Smooth muscle cell (in vitro differentiated cells): ENCODE data around the gene PTPMT1. TPM values are rescaled to one million over a fixed set of nuclear protein-coding genes. Genes with fewer than 3 reads are reported as not detected.
"Not testable (repeated sequence)": the region's sequence is repeated elsewhere in the genome, so short reads cannot be mapped to it uniquely, and the experiment has no call there.

Experiments
- DNase-seq: peaks from one replicate; lab custom pipeline; 2025; ENCODE audit not compliant: unreplicated experiment; lab: John Stamatoyannopoulos, UW
- H2AFZ ChIP-seq: fragments of 200-600 bp; sonication (generic); 2 replicates; pipeline ENCODE4 v1.6.0; 2016; ENCODE audit warnings: antibody characterized with exemption, low read depth, mild to moderate bottlenecking
- H3F3A ChIP-seq: fragments of 200-600 bp; sonication (generic); 2 replicates; pipeline ENCODE4 v1.6.0; 2017; ENCODE audit warnings: antibody characterized with exemption, low read depth
- H3K27ac ChIP-seq: fragments of 200-600 bp; sonication (generic); 2 replicates; pipeline ENCODE4 v1.5.1; 2016; ENCODE audit warnings: low read depth, mild to moderate bottlenecking
- H3K27me3 ChIP-seq: fragments of 200-600 bp; sonication (generic); 2 replicates; pipeline ENCODE4 v1.6.1; 2016; ENCODE audit warnings: low read depth, mild to moderate bottlenecking
- H3K36me3 ChIP-seq: fragments of 200-600 bp; sonication (generic); 2 replicates; pipeline ENCODE4 v1.5.1; 2016; ENCODE audit warnings: low read depth
- H3K4me1 ChIP-seq: fragments of 200-600 bp; sonication (generic); 2 replicates; pipeline ENCODE4 v1.5.1; 2016; ENCODE audit warnings: low read depth
- H3K4me2 ChIP-seq: fragments of 200-600 bp; sonication (generic); 2 replicates; pipeline ENCODE4 v1.6.0; 2016; ENCODE audit warnings: mild to moderate bottlenecking
- H3K4me3 ChIP-seq: fragments of 200-600 bp; sonication (generic); 2 replicates; pipeline ENCODE4 v1.5.1; 2016; ENCODE audit warnings: mild to moderate bottlenecking
- H3K79me2 ChIP-seq: fragments of 200-600 bp; sonication (generic); 2 replicates; pipeline ENCODE4 v1.6.0; 2016; ENCODE audit warnings: low read depth, mild to moderate bottlenecking
- H3K9ac ChIP-seq: fragments of 200-600 bp; sonication (generic); 2 replicates; pipeline ENCODE4 v1.6.0; 2016; ENCODE audit warnings: low read depth
- H3K9me3 ChIP-seq: fragments of 200-600 bp; sonication (generic); replicated peaks from 2 replicates; pipeline ENCODE4 v1.5.1; 2016; ENCODE audit warnings: low read depth
- H4K20me1 ChIP-seq: fragments of 200-600 bp; sonication (generic); 2 replicates; pipeline ENCODE4 v1.6.0; 2016; ENCODE audit warnings: low read depth
- WGBS: methylation state at CpG from one replicate; pipeline ENCODE4 v1.1.7; 2016; ENCODE audit warnings: low lambda C conversion rate; 5-methylcytosine and 5-hydroxymethylcytosine counted together
- polyA plus RNA-seq: library from polyadenylated mRNA; unstranded; fragments of >200 nt; fragmentation: Nextera tagmentation; extraction: Ambion mirVana; gene quantifications from 2 replicates; pipeline ENCODE4 v1.2.1, GENCODE V29; 2016
- total RNA-seq: library from RNA; depleted of rRNA; stranded (reverse); fragments of >200 nt; gene quantifications from 2 replicates; pipeline ENCODE4 v1.2.3, GENCODE V29; 2014
- TF ChIP-seq, protein P1 (sequence below): fragments of 200-600 bp; sonication (generic); IDR thresholded peaks from 2 replicates; pipeline ENCODE4 v1.5.1; 2017; ENCODE audit warnings: borderline replicate concordance, mild to moderate bottlenecking, antibody characterized with exemption; ENCODE audit not compliant: insufficient read depth, poor library complexity, severe bottlenecking

The PTPMT1 gene
- total and polyA plus RNA-seq, 2 experiments from 2014 or later = 75.5 to 152 TPM

DNA sequence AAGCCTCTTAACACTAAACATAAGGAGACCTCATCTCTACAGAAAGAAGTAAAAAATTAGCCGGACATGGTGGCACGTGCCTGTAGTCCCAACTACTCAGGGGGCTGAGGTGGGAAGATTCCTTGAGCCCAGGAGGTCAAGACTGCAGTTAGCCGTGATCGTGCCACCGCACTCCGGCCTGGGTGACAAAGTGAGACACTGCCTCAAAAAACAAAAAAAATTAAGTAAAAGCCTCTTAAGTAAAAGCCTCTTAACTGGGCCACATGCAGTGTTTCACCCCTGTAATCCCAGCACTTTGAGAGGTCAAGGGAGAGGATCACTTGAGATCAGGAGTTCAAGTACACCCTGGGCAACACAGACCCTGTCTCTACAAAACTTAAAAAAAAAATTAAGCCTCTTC, 38.2 kb upstream of the PTPMT1 start:
- no peaks in the 10 kb centered on the region for H3K36me3 ChIP-seq
- WGBS = 93% methylated on average over 6 of the region's 6 CpGs
- no peak for DNase-seq
- H3K27ac ChIP-seq = no peak overlapping the region
- peaks cover 28% of the 10 kb centered on the region for H3K4me1 ChIP-seq
- H2AFZ ChIP-seq = no peak overlapping the region
- peaks cover 29% of the 10 kb centered on the region for H3F3A ChIP-seq
- peaks cover 96% of the 10 kb centered on the region for H3K79me2 ChIP-seq
- TF ChIP-seq, protein P1, sequence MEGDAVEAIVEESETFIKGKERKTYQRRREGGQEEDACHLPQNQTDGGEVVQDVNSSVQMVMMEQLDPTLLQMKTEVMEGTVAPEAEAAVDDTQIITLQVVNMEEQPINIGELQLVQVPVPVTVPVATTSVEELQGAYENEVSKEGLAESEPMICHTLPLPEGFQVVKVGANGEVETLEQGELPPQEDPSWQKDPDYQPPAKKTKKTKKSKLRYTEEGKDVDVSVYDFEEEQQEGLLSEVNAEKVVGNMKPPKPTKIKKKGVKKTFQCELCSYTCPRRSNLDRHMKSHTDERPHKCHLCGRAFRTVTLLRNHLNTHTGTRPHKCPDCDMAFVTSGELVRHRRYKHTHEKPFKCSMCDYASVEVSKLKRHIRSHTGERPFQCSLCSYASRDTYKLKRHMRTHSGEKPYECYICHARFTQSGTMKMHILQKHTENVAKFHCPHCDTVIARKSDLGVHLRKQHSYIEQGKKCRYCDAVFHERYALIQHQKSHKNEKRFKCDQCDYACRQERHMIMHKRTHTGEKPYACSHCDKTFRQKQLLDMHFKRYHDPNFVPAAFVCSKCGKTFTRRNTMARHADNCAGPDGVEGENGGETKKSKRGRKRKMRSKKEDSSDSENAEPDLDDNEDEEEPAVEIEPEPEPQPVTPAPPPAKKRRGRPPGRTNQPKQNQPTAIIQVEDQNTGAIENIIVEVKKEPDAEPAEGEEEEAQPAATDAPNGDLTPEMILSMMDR = no peak
- no peak overlapping the region for H3K9ac ChIP-seq
- no peak overlapping the region for H3K4me2 ChIP-seq
- H3K9me3 ChIP-seq = no peaks in the 10 kb centered on the region
- no peak overlapping the region for H3K4me3 ChIP-seq
- peaks cover 100% of the 10 kb centered on the region for H4K20me1 ChIP-seq
- no peaks in the 10 kb centered on the region for H3K27me3 ChIP-seq

DNA sequence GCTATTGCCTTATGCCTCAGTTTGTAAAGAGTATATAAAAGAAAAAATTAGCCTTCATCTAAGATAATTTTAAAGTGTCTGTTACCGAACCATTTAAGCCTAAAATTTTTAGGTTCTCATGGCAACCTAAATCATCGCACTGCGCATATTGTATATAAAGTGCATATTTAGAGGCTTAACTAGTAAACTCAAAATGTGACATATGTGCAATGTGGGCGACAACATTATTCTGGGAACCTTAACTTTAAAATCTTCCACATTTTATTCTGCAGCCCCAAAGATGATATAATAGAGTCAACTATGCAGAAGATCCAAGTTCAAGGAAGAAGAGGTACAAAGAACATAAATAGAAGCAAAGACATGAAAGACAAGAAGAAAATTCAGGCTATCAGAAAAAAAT, 35.4 kb upstream of the PTPMT1 start:
- Histone ChIP-seq H3F3A (peaks cover 8% of the 10 kb centered on the region), H3K9ac (no peak overlapping the region), H4K20me1 (peaks cover 100% of the 10 kb centered on the region), H3K4me2 (no peak overlapping the region), H3K79me2 (peaks cover 100% of the 10 kb centered on the region), H3K4me1 (peaks cover 14% of the 10 kb centered on the region), H3K27me3 (no peaks in the 10 kb centered on the region), H3K4me3 (no peak overlapping the region), H3K36me3 (no peaks in the 10 kb centered on the region), H3K9me3 (no peaks in the 10 kb centered on the region), H3K27ac (no peak overlapping the region), H2AFZ (no peak overlapping the region)
- DNase-seq = no peak
- TF ChIP-seq, protein P1 = no peak
- WGBS = 93% methylated on average over 4 of the region's 4 CpGs

DNA sequence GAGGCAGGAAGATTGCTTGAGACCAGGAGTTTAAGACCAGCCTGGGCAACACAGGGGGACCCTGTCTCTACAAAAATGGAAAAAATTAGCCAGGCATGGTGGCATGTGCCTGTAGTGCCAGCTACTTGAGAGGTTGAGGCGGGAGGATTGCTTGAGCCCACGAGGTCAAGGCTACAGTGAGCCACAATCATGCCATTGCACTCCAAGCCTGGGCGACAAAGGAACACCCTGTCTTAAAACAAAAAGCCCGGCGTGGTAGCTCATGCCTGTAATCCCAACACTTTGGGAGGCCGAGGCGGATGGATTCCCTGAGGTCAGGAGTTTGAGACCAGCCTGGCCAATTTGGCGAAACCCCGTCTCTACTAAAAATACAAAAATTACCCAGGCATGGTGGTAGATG, 34.7 kb upstream of the PTPMT1 start:
- H4K20me1 ChIP-seq = peaks cover 100% of the 10 kb centered on the region
- H2AFZ ChIP-seq, H3K9ac ChIP-seq, H3K27ac ChIP-seq, H3K4me2 ChIP-seq, H3K27me3 ChIP-seq, H3K36me3 ChIP-seq, DNase-seq, H3K4me1 ChIP-seq, H3K9me3 ChIP-seq, H3K4me3 ChIP-seq, H3F3A ChIP-seq: not testable (repeated sequence)
- WGBS = 98% methylated on average over 9 of the region's 9 CpGs
- peaks cover 100% of the 10 kb centered on the region for H3K79me2 ChIP-seq

DNA sequence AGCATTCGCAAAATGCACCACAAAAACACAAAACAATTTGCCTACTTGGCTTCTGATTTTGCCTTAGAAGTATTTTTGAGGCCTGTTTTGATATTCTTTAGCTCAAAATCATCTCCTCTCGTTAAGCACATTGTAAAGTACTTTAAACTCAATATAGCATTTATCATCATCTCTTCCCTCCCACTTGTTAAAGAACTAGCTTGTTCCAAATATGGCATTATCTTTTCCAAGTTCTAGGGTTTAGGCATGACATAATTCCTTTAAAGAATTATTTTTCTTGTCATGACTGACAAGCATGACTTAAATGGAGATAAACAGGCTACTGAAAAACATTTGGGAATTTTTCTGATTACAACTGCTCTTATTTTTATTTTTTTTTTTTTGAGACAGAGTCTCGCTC, 33.7 kb upstream of the PTPMT1 start:
- no peak overlapping the region for H3K4me3 ChIP-seq
- no peak overlapping the region for H3K4me2 ChIP-seq
- no peaks in the 10 kb centered on the region for H3K36me3 ChIP-seq
- DNase-seq = no peak
- no peaks in the 10 kb centered on the region for H3K9me3 ChIP-seq
- H3K27ac ChIP-seq = peak overlapping the region; percentile 31
- no peaks in the 10 kb centered on the region for H3F3A ChIP-seq
- peaks cover 100% of the 10 kb centered on the region for H4K20me1 ChIP-seq
- no peak overlapping the region for H2AFZ ChIP-seq
- H3K27me3 ChIP-seq = no peaks in the 10 kb centered on the region
- H3K79me2 ChIP-seq = peaks cover 100% of the 10 kb centered on the region
- TF ChIP-seq, protein P1 = no peak
- H3K4me1 ChIP-seq = peaks cover 8% of the 10 kb centered on the region
- 74% methylated on average over 3 of the region's 3 CpGs for WGBS
- H3K9ac ChIP-seq = no peak overlapping the region
